Pancreas (tissue), 10 donors: Measurements from ENCODE around the gene ISY1. TPM values are rescaled to one million over a fixed set of nuclear protein-coding genes. Genes with fewer than 3 reads are reported as not detected.
A peak's percentile ranks its signal among the peaks of the same experiment; 100 is the strongest.

Experiments
- ATAC-seq, 4 donors: fragments of 200-7000 bp; cut with Tn5 transposase; one replicate each; pipeline versions ENCODE4 v1.8.0 to v1.9.1; 2020; ENCODE audit warnings: mild to moderate bottlenecking in 4 of 4, moderate library complexity in 4 of 4
- DNase-seq, 6 donors: peaks; one replicate each; pipeline ENCODE4 v3.0.0-alpha.2; 2020
- FAIRE-seq: peaks from 2 replicates; lab custom pipeline; 2012; peaks lifted over from hg19 to GRCh38; lab: Jason Lieb, UNC
- H3K27ac ChIP-seq, 4 donors: fragments of 200-600 bp; sonication (generic); 1 replicate in 3 of 4; 2 replicates in 1 of 4; pipeline versions ENCODE4 v1.5.0 to v1.8.0; 2020
- H3K27me3 ChIP-seq, 4 donors: fragments of 200-600 bp; one replicate each; pipeline ENCODE4 v1.8.0; 2021
- H3K36me3 ChIP-seq, 3 donors: fragments of 200-600 bp; sonication (generic) in 1 of 3; one replicate each; pipeline versions ENCODE4 v1.5.0 to v1.8.0; 2020 to 2021
- H3K4me1 ChIP-seq, 3 donors: fragments of 200-600 bp; one replicate each; pipeline ENCODE4 v1.8.0; 2021
- H3K4me3 ChIP-seq, 4 donors: fragments of 200-600 bp; sonication (generic) in 2 of 4; one replicate each; pipeline versions ENCODE4 v1.5.0 to v1.8.0; 2020 to 2021
- H3K9me3 ChIP-seq, 4 donors: fragments of 200-600 bp; one replicate each; pipeline ENCODE4 v1.8.0; 2021
- WGBS, 2 donors: extraction: QIAGEN DNeasy Blood & Tissue Kit; methylation state at CpG; one replicate each; pipeline ENCODE4 v1.1.7; 2013; 5-methylcytosine and 5-hydroxymethylcytosine counted together
- intact Hi-C, 3 donors: fragments of 100-400 bp; cut with DNase I; formaldehyde crosslinking; loops; one replicate each; pipeline versions ENCODE4 v1.11.1 to v1.14.2; 2022
- polyA plus RNA-seq, 2 donors: library from polyadenylated mRNA; stranded (reverse); fragments of 200-250 nt; gene quantifications; one replicate each; pipeline ENCODE4 v1.2.3, GENCODE V29; 2013
- total RNA-seq, 6 donors: library from RNA; stranded (reverse); fragmentation: NEBNext Ultra II Directional in 4 of 6; extraction: Animal tissue kit (Norgen Biotek cat#: 25700) in 4 of 6; gene quantifications; one replicate each; pipeline versions ENCODE4 v1.2.1 to v1.2.4, GENCODE V29; 2021 to 2023
- TF ChIP-seq, protein P1 (sequence below), 4 donors: fragments of 200-600 bp; sonication (generic) in 3 of 4; IDR thresholded peaks; one replicate each; pipeline versions ENCODE4 v1.5.0 to v1.8.0; 2021; ENCODE audit warnings: antibody characterized with exemption in 4 of 4
- donor health status: healthy with polysubstance abuse.
- donor health status: DM: no; HTN: no; CAD: no; lungs with moderate emphysema.
- donor health status: DM: no; HTN: no; CAD: no.
- donor health status: control.
- donor health status: control.
- donor health status: Bipolar disorder and iron deficiency.
- donor health status: DM: yes; HTN: yes; CAD: no.
- donor health status: DM: no; HTN: no; CAD: no.
- donor health status: DM: no; HTN: no; CAD: no.
- donor health status: DM: yes; HTN: yes; CAD: no.

The ISY1 gene
- total and polyA plus RNA-seq, 8 donors, result 9.2 to 17.2 (median 13.8) TPM

DNA sequence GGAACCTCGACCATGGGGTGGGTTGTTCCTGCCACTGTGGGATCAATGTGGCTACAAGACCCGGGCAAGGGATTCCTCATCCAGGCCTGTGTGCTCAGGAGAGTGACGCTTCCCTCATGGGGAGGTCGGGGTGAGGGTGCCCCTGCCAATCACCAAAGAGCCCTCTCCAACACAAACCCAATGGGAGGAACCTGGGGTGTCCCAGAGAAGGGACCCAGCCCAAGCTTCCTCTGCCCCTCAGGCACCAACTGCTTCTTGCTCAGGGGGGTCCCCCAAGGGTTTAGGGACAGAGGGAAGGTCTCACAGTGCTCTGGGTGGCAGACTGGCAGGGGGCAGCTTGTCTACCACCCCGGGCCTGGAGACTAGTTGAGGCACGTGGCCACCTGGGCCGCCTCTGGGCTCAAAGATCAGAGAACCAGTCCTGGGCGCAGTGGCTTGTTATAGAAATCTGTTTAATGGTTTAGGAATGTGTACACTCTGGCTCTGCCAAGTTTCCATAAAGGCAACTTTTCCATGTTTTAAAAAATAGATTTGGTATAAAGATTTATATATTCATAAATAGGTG lies 73.6 kb downstream of the ISY1 start:
- Histone ChIP-seq H3K9me3 (no peaks in the 10 kb centered on the region), H3K27me3 (no peaks in the 10 kb centered on the region), H3K27ac (peak overlapping the region; percentile 70 to 83 (median 78)), H3K36me3 (peaks cover 0 to 6% (median 0%) of the 10 kb centered on the region in 3 donors), H3K4me3 (no peak overlapping the region), H3K4me1 (peaks cover 5 to 7% (median 6%) of the 10 kb centered on the region in 3 donors)
- TF ChIP-seq, protein P1, sequence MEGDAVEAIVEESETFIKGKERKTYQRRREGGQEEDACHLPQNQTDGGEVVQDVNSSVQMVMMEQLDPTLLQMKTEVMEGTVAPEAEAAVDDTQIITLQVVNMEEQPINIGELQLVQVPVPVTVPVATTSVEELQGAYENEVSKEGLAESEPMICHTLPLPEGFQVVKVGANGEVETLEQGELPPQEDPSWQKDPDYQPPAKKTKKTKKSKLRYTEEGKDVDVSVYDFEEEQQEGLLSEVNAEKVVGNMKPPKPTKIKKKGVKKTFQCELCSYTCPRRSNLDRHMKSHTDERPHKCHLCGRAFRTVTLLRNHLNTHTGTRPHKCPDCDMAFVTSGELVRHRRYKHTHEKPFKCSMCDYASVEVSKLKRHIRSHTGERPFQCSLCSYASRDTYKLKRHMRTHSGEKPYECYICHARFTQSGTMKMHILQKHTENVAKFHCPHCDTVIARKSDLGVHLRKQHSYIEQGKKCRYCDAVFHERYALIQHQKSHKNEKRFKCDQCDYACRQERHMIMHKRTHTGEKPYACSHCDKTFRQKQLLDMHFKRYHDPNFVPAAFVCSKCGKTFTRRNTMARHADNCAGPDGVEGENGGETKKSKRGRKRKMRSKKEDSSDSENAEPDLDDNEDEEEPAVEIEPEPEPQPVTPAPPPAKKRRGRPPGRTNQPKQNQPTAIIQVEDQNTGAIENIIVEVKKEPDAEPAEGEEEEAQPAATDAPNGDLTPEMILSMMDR (IDR thresholded peaks at IDR 0.05), result no peak
- ATAC-seq (peak; percentile 61 to 79 (median 66)), FAIRE-seq (peak; percentile 23), DNase-seq (peak in 5 of 6 donors; percentile 37 to 77 (median 60))
- intact Hi-C loops, result no loop called here
- 38 to 40% methylated on average over 8 of the region's 8 CpGs for WGBS, 2 donors

DNA sequence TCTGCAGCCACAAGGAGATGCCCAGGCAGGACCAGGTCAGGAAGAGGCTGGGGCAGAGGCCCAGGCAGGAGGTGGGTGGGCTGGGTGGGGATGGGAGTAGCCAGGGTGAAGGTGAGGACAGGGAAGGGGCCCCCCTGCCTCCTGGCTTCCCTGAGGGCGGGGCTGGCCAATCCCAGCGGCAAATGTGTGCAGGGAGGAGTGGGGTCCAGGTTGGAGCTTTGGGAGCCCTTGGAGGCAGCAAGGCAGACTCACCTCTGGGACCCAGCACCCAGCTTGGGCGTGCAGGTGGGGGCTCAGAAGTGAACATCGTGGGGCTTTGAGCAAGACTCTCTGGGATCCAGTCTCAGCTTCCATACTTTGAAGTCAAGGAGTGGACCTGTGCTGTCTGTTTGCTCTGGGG lies 75.0 kb downstream of the ISY1 start:
- DNase-seq (peak in 1 of 6 donors; percentile 43), FAIRE-seq (no peak), ATAC-seq (no peak)
- TF ChIP-seq, protein P1 (IDR thresholded peaks at IDR 0.05), result no peak
- WGBS, 2 donors, result 96 to 99% methylated on average over 4 of the region's 4 CpGs
- H3K4me1 ChIP-seq, result peaks cover 5 to 7% (median 6%) of the 10 kb centered on the region in 3 donors
- intact Hi-C loops, result no loop called here
- H3K9me3 ChIP-seq, result no peaks in the 10 kb centered on the region
- no peak overlapping the region for H3K4me3 ChIP-seq
- no peak overlapping the region for H3K27ac ChIP-seq
- H3K27me3 ChIP-seq, result no peaks in the 10 kb centered on the region
- no peaks in the 10 kb centered on the region for H3K36me3 ChIP-seq

DNA sequence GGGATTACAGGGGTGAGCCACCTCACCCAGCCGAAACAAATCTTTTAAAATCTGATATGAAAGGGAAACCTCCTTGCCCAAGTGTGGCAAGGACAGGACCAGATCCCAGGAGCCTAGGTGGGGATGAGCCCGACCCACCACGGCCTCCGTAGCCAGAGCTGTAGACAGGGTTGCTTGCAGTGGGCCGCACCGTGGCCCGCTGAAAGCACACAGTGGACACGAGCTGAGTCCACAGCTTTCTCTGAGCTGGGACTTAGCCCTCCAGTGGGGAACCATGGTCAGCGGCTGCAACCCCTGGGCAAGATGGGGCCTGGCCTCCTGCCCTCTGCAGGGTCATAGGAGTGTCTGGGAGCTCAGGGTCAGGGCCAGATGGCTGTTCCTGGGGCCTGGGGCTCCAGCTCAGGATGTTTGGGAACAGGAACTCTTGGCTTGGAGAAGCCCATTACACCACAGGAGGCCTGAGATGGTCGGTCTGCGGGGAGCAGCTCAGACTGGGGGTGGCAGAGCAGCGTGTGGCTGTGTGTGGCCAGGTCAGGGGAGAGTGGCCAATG lies 75.6 kb downstream of the ISY1 start:
- Histone ChIP-seq H3K4me1 (peaks cover 5 to 7% (median 6%) of the 10 kb centered on the region in 3 donors), H3K36me3 (no peaks in the 10 kb centered on the region), H3K27me3 (no peaks in the 10 kb centered on the region), H3K9me3 (no peaks in the 10 kb centered on the region), H3K27ac (no peak overlapping the region), H3K4me3 (no peak overlapping the region)
- WGBS, 2 donors, result 96% methylated on average over 12 of the region's 12 CpGs
- intact Hi-C loops, result no loop called here
- ATAC-seq, result no peak
- FAIRE-seq, result no peak
- peak in 1 of 6 donors; percentile 47 for DNase-seq
- TF ChIP-seq, protein P1 (IDR thresholded peaks at IDR 0.05), result no peak

DNA sequence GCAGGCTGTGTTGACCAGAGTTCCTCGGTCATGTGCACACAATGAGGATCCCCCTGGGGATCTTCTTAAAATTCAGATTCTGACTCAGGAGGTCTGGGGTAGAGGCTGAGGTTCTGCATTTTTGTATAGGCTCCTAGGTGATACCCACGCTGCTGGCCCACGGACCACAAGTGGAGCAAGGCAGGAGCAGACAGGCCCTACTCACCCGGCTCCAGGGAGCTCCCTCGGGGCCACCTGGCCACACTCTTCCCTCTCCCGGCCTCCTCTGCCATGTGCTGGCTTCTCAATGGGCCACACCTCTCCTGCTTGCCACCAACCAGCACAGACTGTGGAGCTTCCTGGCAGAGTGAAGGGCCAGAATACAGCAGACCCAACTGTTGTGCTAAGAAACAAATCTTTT lies 76.4 kb downstream of the ISY1 start:
- Histone ChIP-seq H3K4me1 (peaks cover 5 to 7% (median 6%) of the 10 kb centered on the region in 3 donors), H3K9me3 (no peaks in the 10 kb centered on the region), H3K27me3 (no peaks in the 10 kb centered on the region), H3K27ac (no peak overlapping the region), H3K4me3 (no peak overlapping the region), H3K36me3 (no peaks in the 10 kb centered on the region)
- intact Hi-C loops, result no loop called here
- 73 to 78% methylated on average over 6 of the region's 6 CpGs for WGBS, 2 donors
- TF ChIP-seq, protein P1 (IDR thresholded peaks at IDR 0.05), result no peak
- DNase-seq (peak in 1 of 6 donors; percentile 53), FAIRE-seq (no peak), ATAC-seq (no peak)

DNA sequence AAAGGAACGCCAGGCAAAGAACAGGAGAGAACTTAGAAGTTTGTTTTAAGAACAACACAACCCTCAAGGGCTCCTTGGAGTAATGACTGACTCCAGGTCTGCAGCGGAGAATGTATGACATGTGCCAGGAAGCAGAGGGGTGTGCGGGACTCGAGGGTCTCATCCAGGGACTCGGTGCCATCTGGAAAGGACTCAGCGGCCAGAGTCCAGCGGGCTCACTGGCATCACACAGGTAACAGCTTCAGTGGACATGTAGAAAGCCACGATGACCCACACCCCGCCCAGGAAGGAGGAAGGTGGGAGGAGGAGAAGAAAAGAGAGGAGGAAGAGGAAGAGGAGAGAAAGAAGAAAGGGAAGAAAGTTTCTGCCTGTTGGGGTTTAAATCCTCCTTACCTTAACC lies 78.8 kb downstream of the ISY1 start:
- FAIRE-seq, result no peak

More for the DNA sequence above, 78.8 kb downstream of the ISY1 start:
- Histone ChIP-seq H3K9me3 (no peaks in the 10 kb centered on the region), H3K36me3 (no peaks in the 10 kb centered on the region), H3K27me3 (no peaks in the 10 kb centered on the region), H3K4me1 (peaks cover 2 to 3% (median 2%) of the 10 kb centered on the region in 3 donors), H3K4me3 (no peak overlapping the region), H3K27ac (no peak overlapping the region)
- peak in 1 of 6 donors; percentile 13 for DNase-seq
- TF ChIP-seq, protein P1 (IDR thresholded peaks at IDR 0.05), result no peak
- no peak for ATAC-seq
- WGBS, 2 donors, result 75 to 85% methylated on average over 9 of the region's 9 CpGs
- intact Hi-C loops, result no loop called here
